HepG2 (cell line): ENCODE data around the gene EIF5A. TPM values are rescaled to one million over a fixed set of nuclear protein-coding genes. Genes with fewer than 3 reads are reported as not detected.

ENCODE experiments used
- AKNA ChIP-seq: sonication (generic); formaldehyde crosslinking; IDR thresholded peaks from 2 replicates; pipeline ENCODE4 v1.4.0; 2020; ENCODE audit warnings: missing genetic modification reagents, borderline replicate concordance
- BCL6 ChIP-seq: IDR thresholded peaks from 2 replicates; pipeline ENCODE4 v1.6.1; 2016; ENCODE audit warnings: missing genetic modification reagents, missing compliant biosample characterization
- DNMT3B ChIP-seq: conservative IDR thresholded peaks from 2 replicates; pipeline ENCODE4 v1.6.1; 2016; ENCODE audit warnings: missing biosample characterization, control low read depth
- ISL2 ChIP-seq: sonication (generic); formaldehyde crosslinking; IDR thresholded peaks from 2 replicates; pipeline ENCODE4 v1.5.0; 2020; ENCODE audit warnings: missing genetic modification reagents
- KLF16 ChIP-seq, 2 experiments: sonication (generic) in 1 of 2; formaldehyde crosslinking in 1 of 2; IDR thresholded peaks; 2 replicates each; pipeline versions ENCODE4 v1.6.1 to v1.8.0; 2016 to 2023; ENCODE audit warnings: missing genetic modification reagents in 2 of 2, missing compliant biosample characterization in 1 of 2
- MYPOP ChIP-seq: sonication (generic); formaldehyde crosslinking; IDR thresholded peaks from 2 replicates; pipeline ENCODE4 v1.8.1; 2023; ENCODE audit warnings: mild to moderate bottlenecking, moderate library complexity, missing genetic modification reagents
- NONO ChIP-seq, 2 experiments: fragments of 450-650 bp in 1 of 2; sonication (generic) in 1 of 2; formaldehyde crosslinking in 1 of 2; IDR thresholded peaks in 1 of 2; conservative IDR thresholded peaks in 1 of 2; 2 replicates each; pipeline versions ENCODE4 v1.6.1 to v1.8.0; 2017 to 2022; ENCODE audit warnings: mild to moderate bottlenecking in 1 of 2, missing genetic modification reagents in 1 of 2, moderate library complexity in 1 of 2
- NR2C2 ChIP-seq: sonication (generic); formaldehyde crosslinking; IDR thresholded peaks from 2 replicates; pipeline ENCODE4 v1.4.0; 2020; ENCODE audit warnings: missing genetic modification reagents, mild to moderate bottlenecking, moderate library complexity, borderline replicate concordance
- PHF8 ChIP-seq: sonication (generic); formaldehyde crosslinking; IDR thresholded peaks from 2 replicates; pipeline ENCODE4 v1.5.0; 2020; ENCODE audit warnings: missing genetic modification reagents
- PITX1 ChIP-seq: sonication (generic); formaldehyde crosslinking; IDR thresholded peaks from 2 replicates; pipeline ENCODE4 v1.5.1; 2020; ENCODE audit warnings: mild to moderate bottlenecking, missing genetic modification reagents
- POGZ ChIP-seq: sonication (generic); formaldehyde crosslinking; IDR thresholded peaks from 2 replicates; pipeline ENCODE4 v1.4.0; 2020; ENCODE audit warnings: mild to moderate bottlenecking, missing genetic modification reagents
- PTBP1 ChIP-seq: fragments of 200-400 bp; formaldehyde crosslinking; IDR thresholded peaks from 2 replicates; pipeline ENCODE4 v1.6.1; 2018; ENCODE audit warnings: low read length, low read depth; ENCODE audit not compliant: poor library complexity, severe bottlenecking
- SKI ChIP-seq: fragments of 450-650 bp; IDR thresholded peaks from one replicate; pipeline ENCODE4 v1.6.1; 2018; ENCODE audit warnings: mild to moderate bottlenecking; ENCODE audit not compliant: partially characterized antibody
- TAF15 ChIP-seq: fragments of 200-400 bp; formaldehyde crosslinking; IDR thresholded peaks from one replicate; pipeline ENCODE4 v1.6.1; 2018; ENCODE audit warnings: mild to moderate bottlenecking, low read depth, low read length; ENCODE audit not compliant: poor library complexity, severe bottlenecking
- ZNF263 ChIP-seq: sonication (generic); formaldehyde crosslinking; IDR thresholded peaks from 2 replicates; pipeline ENCODE4 v1.4.0; 2020; ENCODE audit warnings: missing genetic modification reagents
- ZNF280D ChIP-seq: sonication (generic); formaldehyde crosslinking; IDR thresholded peaks from 2 replicates; pipeline ENCODE4 v1.5.1; 2020; ENCODE audit warnings: mild to moderate bottlenecking, missing genetic modification reagents
- ZNF672 ChIP-seq: sonication (generic); formaldehyde crosslinking; IDR thresholded peaks from 2 replicates; pipeline ENCODE4 v1.8.1; 2022; ENCODE audit warnings: missing genetic modification reagents
- ZNF747 ChIP-seq: sonication (generic); formaldehyde crosslinking; IDR thresholded peaks from 2 replicates; pipeline ENCODE4 v1.8.1; 2023; ENCODE audit warnings: missing genetic modification reagents, mild to moderate bottlenecking, borderline replicate concordance
- polyA plus RNA-seq, 8 experiments: library from polyadenylated mRNA; depleted of rRNA in 3 of 8; stranded (reverse) in 7 of 8; unstranded in 1 of 8; fragments of >200 nt; fragmentation: Illumina TruSeq in 4 of 8; extraction: Trizol in 4 of 8; gene quantifications; 2 replicates each; pipeline versions ENCODE4 v1.2.1 to v1.2.3, GENCODE V29; 2011 to 2016; ENCODE audit warnings: low read depth in 4 of 8, missing spikeins in 1 of 8, mixed read lengths in 1 of 8; ENCODE audit not compliant: insufficient read depth in 1 of 8
- total RNA-seq, 5 experiments: library from RNA; depleted of rRNA; stranded (reverse); fragments of >200 nt; fragmentation: Illumina TruSeq; extraction: Trizol; gene quantifications; 2 replicates each; pipeline ENCODE4 v1.2.3, GENCODE V29; 2016; ENCODE audit warnings: low read depth in 1 of 5
- TF ChIP-seq, protein P1 (sequence below): IDR thresholded peaks from 2 replicates; pipeline ENCODE4 v1.6.1; 2018; ENCODE audit warnings: missing genetic modification reagents

Gene EIF5A
- total and polyA plus RNA-seq, 2 of the 13 experiments (the other 11 are each of a cell fraction or from before 2014, with no cell fraction given), result 319 to 337 TPM

- no peak for TF ChIP-seq ZNF672
- 0 out of 2 replicates have a peak, but pooled peaks have one; percentile 36 for TF ChIP-seq POGZ
- TF ChIP-seq PITX1 (CRISPR knock-in tag), result peak; percentile 51; the same call in 1 of the 2 replicates
- TF ChIP-seq PHF8 (CRISPR knock-in tag), result peak; percentile 61
- peak in 1 of 2 experiments; percentile 88; a peak in 2 of 4 replicates for TF ChIP-seq KLF16 (CRISPR knock-in tag; IDR thresholded peaks at IDR 0.05)
- peak; percentile 95 for TF ChIP-seq NR2C2 (CRISPR knock-in tag)
- no peak for TF ChIP-seq PTBP1
- TF ChIP-seq TAF15, result no peak
- TF ChIP-seq, protein P1, sequence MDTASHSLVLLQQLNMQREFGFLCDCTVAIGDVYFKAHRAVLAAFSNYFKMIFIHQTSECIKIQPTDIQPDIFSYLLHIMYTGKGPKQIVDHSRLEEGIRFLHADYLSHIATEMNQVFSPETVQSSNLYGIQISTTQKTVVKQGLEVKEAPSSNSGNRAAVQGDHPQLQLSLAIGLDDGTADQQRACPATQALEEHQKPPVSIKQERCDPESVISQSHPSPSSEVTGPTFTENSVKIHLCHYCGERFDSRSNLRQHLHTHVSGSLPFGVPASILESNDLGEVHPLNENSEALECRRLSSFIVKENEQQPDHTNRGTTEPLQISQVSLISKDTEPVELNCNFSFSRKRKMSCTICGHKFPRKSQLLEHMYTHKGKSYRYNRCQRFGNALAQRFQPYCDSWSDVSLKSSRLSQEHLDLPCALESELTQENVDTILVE (CRISPR knock-in tag), result peak; percentile 98
- TF ChIP-seq ZNF747 (CRISPR knock-in tag), result peak; percentile 74; the same call in 1 of the 2 replicates
- no peak for TF ChIP-seq BCL6 (CRISPR knock-in tag)
- TF ChIP-seq NONO (IDR thresholded peaks at IDR 0.05), result no peak
- peak; percentile 90 for TF ChIP-seq NONO (CRISPR knock-in tag; conservative IDR thresholded peaks at IDR 0.05)
- TF ChIP-seq AKNA (CRISPR knock-in tag), result no peak
- peak; percentile 57; the same call in 1 of the 2 replicates for TF ChIP-seq ISL2 (CRISPR knock-in tag)
- peak; percentile 60 for TF ChIP-seq SKI
- no peak for TF ChIP-seq MYPOP (CRISPR knock-in tag)
- no peak for TF ChIP-seq DNMT3B (CRISPR knock-in tag)
- no peak for TF ChIP-seq ZNF263 (CRISPR knock-in tag)
- TF ChIP-seq ZNF280D (CRISPR knock-in tag), result no peak
Observed at GRCh38 chr17:7329374-7329996, 22.1 kb downstream of the EIF5A start (continued).
